ENCODE measurements around the gene TMEM19.
"Not testable (repeated sequence)": the region's sequence is repeated elsewhere in the genome, so short reads cannot be mapped to it uniquely, and the experiment has no call there.

Gene TMEM19

GRCh38 chr12:71682466-71682865, 3.4 kb upstream of the TMEM19 start:
- in situ Hi-C loops (cut with MboI; ENCODE audit: low sequenced_read_pairs, unreplicated experiment) = no loop called here
- TF ChIP-seq CTCF (IDR thresholded peaks at IDR 0.05; ENCODE audit: borderline replicate concordance, control extremely low read depth, extremely low read depth, insufficient read depth, missing control alignments) = no peak
- no peak for DNase-seq (ENCODE audit: low spot score)

GRCh38 chr12:71683633-71684032, 2.2 kb upstream of the TMEM19 start:
- in situ Hi-C loops (cut with MboI; ENCODE audit: low sequenced_read_pairs, unreplicated experiment) = no loop called here
- TF ChIP-seq CTCF (IDR thresholded peaks at IDR 0.05; ENCODE audit: borderline replicate concordance, control extremely low read depth, extremely low read depth, insufficient read depth, missing control alignments) = no peak
- no peak for DNase-seq (ENCODE audit: low spot score)

DNA sequence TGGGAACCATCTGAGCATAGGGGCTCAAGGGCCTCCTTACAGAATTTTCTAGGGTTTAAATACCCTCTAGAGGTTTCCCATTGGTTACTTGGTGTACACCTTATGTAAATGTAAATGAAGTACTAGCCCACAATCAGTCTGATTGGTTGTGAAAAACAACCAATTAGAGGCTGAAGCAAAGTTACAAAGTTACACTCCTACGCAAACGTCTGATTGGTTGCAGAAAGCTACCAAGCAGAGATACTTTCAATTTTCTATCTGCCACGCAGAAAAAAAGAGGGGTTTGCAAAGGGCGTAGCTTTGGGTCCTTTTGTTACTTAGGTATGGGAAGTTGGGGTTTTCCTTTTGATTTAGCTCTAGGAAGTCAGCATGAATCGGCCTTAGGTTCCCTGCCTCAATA, 1.8 kb upstream of the TMEM19 start:
- TF ChIP-seq CTCF (IDR thresholded peaks at IDR 0.05; ENCODE audit: borderline replicate concordance, control extremely low read depth, extremely low read depth, insufficient read depth, missing control alignments) = no peak
- DNase-seq (ENCODE audit: low spot score) = no peak
- in situ Hi-C loops (cut with MboI; ENCODE audit: low sequenced_read_pairs, unreplicated experiment) = no loop called here

DNA sequence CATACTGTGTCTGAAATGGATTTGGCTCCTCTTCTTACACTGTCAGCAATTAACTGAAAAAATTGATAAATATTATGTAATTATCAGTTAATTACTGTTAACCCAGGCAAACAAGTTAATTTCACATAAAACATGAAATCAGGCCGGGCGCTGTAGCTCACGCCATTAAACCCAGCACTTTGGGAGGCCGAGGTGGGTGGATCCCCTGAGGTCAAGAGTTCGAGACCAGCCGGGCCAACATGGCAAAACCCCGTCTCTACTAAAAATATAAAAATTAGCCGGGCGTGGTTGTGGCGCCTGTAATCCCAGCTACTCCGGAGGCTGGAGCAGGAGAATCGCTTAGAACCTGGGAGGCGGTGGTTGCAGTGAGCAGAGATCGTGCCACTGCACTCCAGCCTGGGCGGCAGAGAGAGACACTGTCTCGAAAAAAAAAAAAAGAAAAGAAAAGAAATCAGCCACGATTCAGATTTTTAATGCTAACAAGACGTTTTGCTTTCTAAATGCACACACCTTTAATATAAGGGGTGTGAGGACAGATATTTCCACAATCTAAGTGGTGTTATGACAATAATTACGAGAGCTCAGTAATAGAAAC, 473 bp upstream of the TMEM19 start:
- in situ Hi-C loops (cut with MboI; ENCODE audit: low sequenced_read_pairs, unreplicated experiment) = no loop called here
- DNase-seq (ENCODE audit: low spot score) = no peak
- no peak for TF ChIP-seq CTCF (IDR thresholded peaks at IDR 0.05; ENCODE audit: borderline replicate concordance, control extremely low read depth, extremely low read depth, insufficient read depth, missing control alignments)

DNA sequence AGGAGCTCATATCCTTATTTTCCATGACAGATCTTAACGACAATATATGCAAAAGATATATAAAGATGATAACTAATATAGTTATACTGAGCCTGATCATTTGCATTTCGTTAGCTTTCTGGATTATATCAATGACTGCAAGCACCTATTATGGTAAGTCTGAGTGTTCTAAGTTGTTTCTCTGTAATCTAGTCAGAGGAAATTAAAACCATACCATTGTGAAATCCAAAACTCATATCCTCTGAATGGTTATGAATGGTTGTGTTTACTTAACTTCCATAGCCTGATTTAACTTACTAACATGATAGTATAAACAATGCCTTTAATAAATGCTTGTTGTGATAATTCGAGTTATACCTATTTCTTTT, 760 bp downstream of the TMEM19 start:
- no peak for TF ChIP-seq CTCF (IDR thresholded peaks at IDR 0.05; ENCODE audit: borderline replicate concordance, control extremely low read depth, extremely low read depth, insufficient read depth, missing control alignments)

GRCh38 chr12:71687172-71687571, 1.3 kb downstream of the TMEM19 start:
- DNase-seq (ENCODE audit: low spot score); in situ Hi-C loops (cut with MboI; ENCODE audit: low sequenced_read_pairs, unreplicated experiment): not testable (repeated sequence)

More for the DNA sequence above, 760 bp downstream of the TMEM19 start:
- DNase-seq (ENCODE audit: low spot score) = no peak
- in situ Hi-C loops (cut with MboI; ENCODE audit: low sequenced_read_pairs, unreplicated experiment) = no loop called here

GRCh38 chr12:71688961-71689570, 3.2 kb downstream of the TMEM19 start:
- TF ChIP-seq CTCF (IDR thresholded peaks at IDR 0.05; ENCODE audit: borderline replicate concordance, control extremely low read depth, extremely low read depth, insufficient read depth, missing control alignments) = no peak
- in situ Hi-C loops (cut with MboI; ENCODE audit: low sequenced_read_pairs, unreplicated experiment) = no loop called here
- no peak for DNase-seq (ENCODE audit: low spot score)
